HEK293 (cell line): ENCODE measurements around the gene EDAR.

ENCODE experiments used
- CTCF ChIP-seq: fragments of 450-650 bp; formaldehyde crosslinking; IDR thresholded peaks from 2 replicates; pipeline ENCODE4 v1.5.1; 2016; ENCODE audit warnings: missing biosample characterization, missing genetic modification characterization
- ELK4 ChIP-seq: IDR thresholded peaks from 2 replicates; pipeline ENCODE4 v1.6.1; 2011; ENCODE audit warnings: mild to moderate bottlenecking, low read depth, low read length, borderline replicate concordance
- REST ChIP-seq: fragments of 450-650 bp; formaldehyde crosslinking; IDR thresholded peaks from 2 replicates; pipeline ENCODE4 v1.5.1; 2016; ENCODE audit warnings: missing biosample characterization, missing genetic modification characterization
- ZNF350 ChIP-seq: fragments of 450-650 bp; formaldehyde crosslinking; IDR thresholded peaks from 2 replicates; pipeline ENCODE4 v1.5.0; 2017; ENCODE audit warnings: missing biosample characterization, mild to moderate bottlenecking, missing genetic modification characterization
- ZNF48 ChIP-seq: fragments of 450-650 bp; formaldehyde crosslinking; IDR thresholded peaks from 2 replicates; pipeline ENCODE4 v1.5.1; 2016; ENCODE audit warnings: missing biosample characterization, missing genetic modification characterization

- TF ChIP-seq REST (tag by site-specific recombination) (no peak), CTCF (no peak), ZNF48 (tag by site-specific recombination) (no peak), ELK4 (no peak), ZNF350 (tag by site-specific recombination) (no peak)
Measured at GRCh38 chr2:108916122-108916795, 72.8 kb downstream of the EDAR start.
